Immature natural killer cell (primary cell): Measurements from ENCODE around the gene PDZRN3. TPM values are rescaled to one million over a fixed set of nuclear protein-coding genes. Genes with fewer than 3 reads are reported as not detected.

Source experiments
- DNase-seq, 3 donors: peaks; one replicate each; pipeline ENCODE4 v3.0.0; 2022; ENCODE audit warnings: mixed read lengths in 1 of 3
- H3K27ac Mint-ChIP-seq, 6 donors: one replicate each; pipeline ENCODE4 v1.8.0; 2020; ENCODE audit warnings: mixed read lengths in 6 of 6, mild to moderate bottlenecking in 5 of 6, inconsistent platforms in 4 of 6, moderate library complexity in 3 of 6
- H3K27me3 Mint-ChIP-seq, 3 donors: one replicate each; pipeline ENCODE4 v1.8.0; 2020 to 2021; ENCODE audit warnings: low read depth in 3 of 3, mild to moderate bottlenecking in 3 of 3, mixed read lengths in 3 of 3, moderate library complexity in 3 of 3, inconsistent platforms in 1 of 3
- H3K36me3 Mint-ChIP-seq, 3 donors: one replicate each; pipeline ENCODE4 v1.8.0; 2020; ENCODE audit warnings: mixed read lengths in 3 of 3, inconsistent platforms in 2 of 3, mild to moderate bottlenecking in 2 of 3
- H3K4me1 Mint-ChIP-seq, 2 donors: one replicate each; pipeline ENCODE4 v1.8.0; 2020; ENCODE audit warnings: inconsistent platforms in 2 of 2, mild to moderate bottlenecking in 2 of 2, mixed read lengths in 2 of 2, moderate library complexity in 1 of 2
- H3K4me3 Mint-ChIP-seq, 5 donors: one replicate each; pipeline ENCODE4 v1.8.0; 2020; ENCODE audit warnings: mild to moderate bottlenecking in 5 of 5, mixed read lengths in 5 of 5, inconsistent platforms in 3 of 5, moderate library complexity in 3 of 5
- H3K9me3 Mint-ChIP-seq, 6 donors: one replicate each; pipeline ENCODE4 v1.8.0; 2020; ENCODE audit warnings: mild to moderate bottlenecking in 6 of 6, mixed read lengths in 6 of 6, inconsistent platforms in 4 of 6, moderate library complexity in 3 of 6
- polyA plus RNA-seq, 3 donors: library from polyadenylated mRNA; unstranded; fragments of 300-500 nt; fragmentation: Illumina TruSeq; gene quantifications; one replicate each; pipeline ENCODE4 v1.2.3, GENCODE V29; 2021

The PDZRN3 gene
- polyA plus RNA-seq, 3 donors from 2014 or later: not detected

DNA sequence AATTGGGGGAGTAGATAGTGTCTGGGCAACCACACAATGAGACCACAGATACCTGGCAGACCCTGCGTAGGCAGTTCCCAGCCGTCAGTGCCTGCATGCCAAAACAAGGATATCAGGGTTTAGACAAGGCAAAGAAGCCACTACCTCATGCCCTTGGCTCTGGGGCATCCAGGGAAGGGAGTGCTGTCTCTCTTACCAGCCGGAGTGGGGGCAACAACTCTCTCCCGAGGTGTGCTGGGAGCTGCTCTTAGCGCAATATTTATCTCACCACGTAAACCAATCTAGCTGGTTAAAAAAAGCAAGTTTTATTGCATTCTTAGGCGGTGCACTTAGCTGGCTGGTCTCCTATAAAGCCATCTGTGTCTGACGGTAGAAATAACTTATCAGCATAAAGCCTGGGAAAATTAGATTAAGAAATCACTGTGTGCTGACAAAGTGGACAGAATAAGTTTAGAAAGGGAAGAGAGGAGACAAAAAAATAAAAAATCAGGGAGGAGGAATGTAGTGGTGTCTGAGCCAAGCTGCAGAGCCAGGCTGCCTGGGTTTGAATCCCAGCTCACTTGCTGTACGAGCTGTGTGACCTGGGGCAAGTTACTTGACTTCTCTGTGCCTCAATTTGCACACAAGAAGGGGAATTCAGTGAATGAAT lies 273.2 kb downstream of the PDZRN3 start:
- no peak for DNase-seq
- H3K27me3 Mint-ChIP-seq: peaks cover 0 to 11% (median 2%) of the 10 kb centered on the region in 3 donors
- no peak overlapping the region for H3K4me3 Mint-ChIP-seq
- H3K4me1 Mint-ChIP-seq: no peaks in the 10 kb centered on the region
- no peaks in the 10 kb centered on the region for H3K36me3 Mint-ChIP-seq
- H3K27ac Mint-ChIP-seq: no peak overlapping the region
- peaks cover 0 to 5% (median 3%) of the 10 kb centered on the region in 6 donors for H3K9me3 Mint-ChIP-seq

DNA sequence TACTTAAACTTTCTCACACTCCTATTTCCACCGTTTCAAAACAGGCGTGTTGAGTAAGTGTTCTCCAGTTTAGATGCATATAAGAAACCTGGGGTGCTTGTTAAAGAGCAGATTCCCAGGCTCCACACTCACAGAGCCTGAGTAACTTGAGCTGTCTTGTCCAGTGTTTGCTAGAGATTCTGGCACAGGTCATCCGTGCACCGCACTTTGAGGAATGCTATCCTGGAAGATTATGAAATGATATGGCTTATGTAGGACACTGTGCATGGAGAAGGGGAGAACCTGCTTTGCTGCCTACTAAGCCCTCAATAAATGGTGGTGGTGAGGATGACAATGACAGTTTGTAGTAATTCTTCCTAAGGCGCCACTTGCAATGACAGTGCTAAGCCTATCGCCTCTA lies 273.7 kb downstream of the PDZRN3 start:
- Mint-ChIP-seq H3K27ac (no peak overlapping the region), H3K9me3 (peaks cover 0 to 4% (median 2%) of the 10 kb centered on the region in 6 donors), H3K4me3 (no peak overlapping the region), H3K27me3 (peaks cover 0 to 8% (median 2%) of the 10 kb centered on the region in 3 donors), H3K4me1 (no peaks in the 10 kb centered on the region), H3K36me3 (no peaks in the 10 kb centered on the region)
- no peak for DNase-seq

DNA sequence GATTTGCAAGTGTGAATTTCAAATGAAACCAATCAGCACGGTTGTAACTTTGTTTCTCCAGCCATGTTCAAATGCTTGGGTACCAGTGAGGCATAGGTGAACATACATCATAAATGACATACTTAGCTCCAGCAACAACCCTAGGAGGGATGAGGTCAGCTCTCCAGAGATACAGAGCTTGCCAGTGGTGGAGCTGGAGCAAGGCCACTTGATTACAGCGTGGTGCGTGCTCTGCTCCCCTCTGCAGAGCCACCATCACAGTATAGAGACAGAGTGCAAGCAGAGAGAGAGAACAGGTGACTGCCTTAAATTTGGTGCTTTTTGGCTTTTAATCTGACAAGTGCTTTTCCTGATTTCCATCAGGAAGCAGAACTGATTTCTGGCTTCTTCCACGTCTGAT lies 275.1 kb downstream of the PDZRN3 start:
- H3K9me3 Mint-ChIP-seq: peaks cover 0 to 4% (median under 1%) of the 10 kb centered on the region in 6 donors
- no peaks in the 10 kb centered on the region for H3K36me3 Mint-ChIP-seq
- H3K27ac Mint-ChIP-seq: no peak overlapping the region
- H3K4me3 Mint-ChIP-seq: no peak overlapping the region
- peaks cover 0 to 5% (median 2%) of the 10 kb centered on the region in 3 donors for H3K27me3 Mint-ChIP-seq
- no peak for DNase-seq
- no peaks in the 10 kb centered on the region for H3K4me1 Mint-ChIP-seq

DNA sequence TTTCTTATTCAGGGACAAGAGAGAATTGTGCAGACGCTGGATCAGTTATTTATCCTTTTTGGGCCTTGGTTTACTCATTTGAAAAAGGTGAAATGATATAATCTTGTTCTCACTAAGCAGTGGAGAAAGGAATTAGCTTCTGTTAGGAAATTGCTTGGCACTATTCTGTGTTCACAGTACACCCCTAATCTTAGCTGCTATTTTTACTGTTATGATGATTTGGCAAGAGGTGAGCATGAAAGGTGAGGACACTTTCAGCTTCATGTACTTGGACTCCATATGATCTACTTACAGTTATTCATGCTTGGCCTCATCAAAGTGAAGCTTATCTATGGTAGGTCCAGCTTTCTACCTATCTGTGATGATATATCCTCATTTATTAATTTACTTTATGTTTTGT lies 282.7 kb downstream of the PDZRN3 start:
- Mint-ChIP-seq H3K36me3 (no peaks in the 10 kb centered on the region), H3K27me3 (peaks cover 0 to 5% (median 2%) of the 10 kb centered on the region in 3 donors), H3K9me3 (peaks cover 0 to 5% (median 3%) of the 10 kb centered on the region in 6 donors), H3K27ac (no peak overlapping the region), H3K4me3 (no peak overlapping the region), H3K4me1 (no peaks in the 10 kb centered on the region)
- DNase-seq: no peak

DNA sequence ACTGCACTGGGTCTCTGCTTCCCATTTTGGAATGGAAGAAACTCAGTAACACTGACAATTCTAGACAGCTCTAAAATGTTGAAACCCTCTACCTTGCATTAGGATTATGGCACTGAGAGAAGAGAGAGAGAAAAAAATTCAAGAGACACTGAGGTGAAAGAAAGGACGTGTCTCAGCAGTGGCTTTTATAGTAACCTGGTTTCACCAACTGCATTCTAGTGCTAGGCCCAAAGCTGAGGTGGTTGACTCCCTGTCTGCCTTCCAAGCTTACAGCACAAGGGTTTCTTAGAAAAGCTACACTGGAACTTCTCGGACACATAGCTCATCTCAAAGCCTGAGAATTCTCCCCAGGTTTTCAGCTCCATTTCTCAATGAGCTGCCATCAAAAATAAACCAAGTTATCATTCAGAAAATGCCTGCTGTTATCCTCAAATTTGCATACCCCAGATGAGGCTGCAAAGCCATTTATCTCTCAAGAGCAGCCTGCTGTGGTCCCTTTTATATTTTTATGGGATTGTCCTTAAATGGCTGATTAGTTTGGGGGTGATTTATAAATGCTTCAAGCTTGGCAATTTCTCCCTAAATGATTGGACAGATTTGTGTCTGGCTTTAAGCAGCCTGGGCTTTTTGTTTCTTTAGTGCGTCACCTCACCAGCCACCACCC lies 283.3 kb downstream of the PDZRN3 start:
- no peak overlapping the region for H3K4me3 Mint-ChIP-seq

DNA sequence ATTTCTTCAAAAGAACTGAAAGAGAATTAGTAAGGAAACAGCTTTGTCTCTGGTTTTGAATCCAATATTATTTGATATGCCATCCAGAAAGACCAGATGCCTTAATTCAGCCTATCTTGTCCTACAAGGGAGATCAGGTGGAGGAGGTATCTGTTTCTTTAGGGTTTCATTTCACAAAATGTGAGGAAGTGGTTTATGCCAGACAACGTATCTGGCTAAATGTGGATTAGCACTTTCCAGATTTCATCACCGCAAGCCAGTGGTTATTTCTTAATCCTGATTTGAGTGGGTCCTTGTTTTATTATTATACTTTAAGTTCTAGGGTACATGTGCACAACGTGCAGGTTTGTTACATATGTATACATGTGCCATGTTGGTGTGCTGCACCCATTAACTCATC lies 292.2 kb downstream of the PDZRN3 start:
- Mint-ChIP-seq H3K36me3 (no peaks in the 10 kb centered on the region), H3K4me1 (no peaks in the 10 kb centered on the region), H3K4me3 (no peak overlapping the region), H3K27me3 (peaks cover 2% of the 10 kb centered on the region in 3 donors), H3K9me3 (peaks cover 0 to 6% (median 3%) of the 10 kb centered on the region in 6 donors), H3K27ac (no peak overlapping the region)
- no peak for DNase-seq

More for the DNA sequence above, 283.3 kb downstream of the PDZRN3 start:
- Mint-ChIP-seq H3K9me3 (peaks cover 0 to 7% (median 4%) of the 10 kb centered on the region in 6 donors), H3K4me1 (no peaks in the 10 kb centered on the region), H3K27me3 (peaks cover 0 to 5% (median 2%) of the 10 kb centered on the region in 3 donors), H3K36me3 (no peaks in the 10 kb centered on the region), H3K27ac (no peak overlapping the region)
- DNase-seq: no peak
